Neutrophil (primary cell): ENCODE results near the gene LARP1.

Experiments used
- H3K27ac ChIP-seq: fragments of 200-600 bp; sonication (generic); 2 replicates; pipeline ENCODE4 v1.5.1; 2016; ENCODE audit warnings: mild to moderate bottlenecking, moderate library complexity
- H3K27me3 ChIP-seq: fragments of 200-600 bp; sonication (generic); 2 replicates; pipeline ENCODE4 v1.6.0; 2016; ENCODE audit warnings: mild to moderate bottlenecking
- H3K36me3 ChIP-seq: fragments of 200-600 bp; sonication (generic); 2 replicates; pipeline ENCODE4 v1.5.1; 2017
- H3K4me1 ChIP-seq, 2 experiments: fragments of 200-600 bp in 1 of 2; sonication (generic) in 1 of 2; 1 replicate in 1 of 2; 2 replicates in 1 of 2; pipeline versions ENCODE4 v1.5.1 to v1.6.1; 2013 to 2016; ENCODE audit warnings: low read depth in 1 of 2, low read length in 1 of 2, mild to moderate bottlenecking in 1 of 2, moderate library complexity in 1 of 2; ENCODE audit not compliant: control insufficient read depth in 1 of 2, insufficient read depth in 1 of 2
- H3K4me3 ChIP-seq, 2 experiments: fragments of 200-600 bp in 1 of 2; sonication (generic) in 1 of 2; 1 replicate in 1 of 2; 2 replicates in 1 of 2; pipeline ENCODE4 v1.5.1; 2013 to 2016; ENCODE audit warnings: low read depth in 1 of 2, low read length in 1 of 2, mild to moderate bottlenecking in 1 of 2, moderate library complexity in 1 of 2
- H3K9me3 ChIP-seq: fragments of 200-600 bp; sonication (generic); 2 replicates; pipeline ENCODE4 v1.5.1; 2016
- CTCF ChIP-seq: fragments of 200-600 bp; sonication (generic); IDR thresholded peaks from 2 replicates; pipeline ENCODE4 v1.5.1; 2016; ENCODE audit warnings: antibody characterized with exemption

The LARP1 gene

GRCh38 chr5:154709368-154710305 lies 45.5 kb upstream of the LARP1 start:
- Histone ChIP-seq H3K36me3 (no peaks in the 10 kb centered on the region), H3K4me3 (no peak overlapping the region), H3K27ac (peak overlapping the region; percentile 61), H3K9me3 (no peaks in the 10 kb centered on the region), H3K27me3 (no peaks in the 10 kb centered on the region), H3K4me1 (peaks cover 15 to 17% of the 10 kb centered on the region in 2 experiments)
- TF ChIP-seq CTCF, result no peak

- H3K4me3 ChIP-seq, result no peak overlapping the region
- no peaks in the 10 kb centered on the region for H3K27me3 ChIP-seq
- peaks cover 18% of the 10 kb centered on the region in 2 experiments for H3K4me1 ChIP-seq
- TF ChIP-seq CTCF, result no peak
- H3K9me3 ChIP-seq, result no peaks in the 10 kb centered on the region
- peak overlapping the region; percentile 87 for H3K27ac ChIP-seq
- no peaks in the 10 kb centered on the region for H3K36me3 ChIP-seq
Measured at GRCh38 chr5:154712518-154713437, 42.4 kb upstream of the LARP1 start.

- Histone ChIP-seq H3K27ac (peak overlapping the region; percentile 87), H3K4me1 (peaks cover 17 to 18% of the 10 kb centered on the region in 2 experiments), H3K9me3 (no peaks in the 10 kb centered on the region), H3K27me3 (no peaks in the 10 kb centered on the region), H3K4me3 (no peak overlapping the region), H3K36me3 (no peaks in the 10 kb centered on the region)
- no peak for TF ChIP-seq CTCF
Measured at GRCh38 chr5:154713615-154714125, 41.5 kb upstream of the LARP1 start.

GRCh38 chr5:154714266-154714986 lies 40.8 kb upstream of the LARP1 start:
- Histone ChIP-seq H3K4me1 (peaks cover 11 to 14% of the 10 kb centered on the region in 2 experiments), H3K27ac (peak overlapping the region; percentile 87), H3K9me3 (no peaks in the 10 kb centered on the region), H3K4me3 (peak overlapping the region; percentile 54 to 62), H3K27me3 (no peaks in the 10 kb centered on the region), H3K36me3 (no peaks in the 10 kb centered on the region)
- TF ChIP-seq CTCF, result no peak

- no peak for TF ChIP-seq CTCF
- Histone ChIP-seq H3K4me3 (no peak overlapping the region), H3K4me1 (no peaks in the 10 kb centered on the region)
Measured at GRCh38 chr5:154721481-154722058, 33.6 kb upstream of the LARP1 start.

More at GRCh38 chr5:154721481-154722058, 33.6 kb upstream of the LARP1 start:
- Histone ChIP-seq H3K27ac (no peak overlapping the region), H3K27me3 (no peaks in the 10 kb centered on the region), H3K36me3 (no peaks in the 10 kb centered on the region), H3K9me3 (no peaks in the 10 kb centered on the region)
